Neural cell (in vitro differentiated cells): ENCODE measurements around the gene CISD3.

Experiments used
- POLR2AphosphoS5 ChIP-seq: IDR thresholded peaks from 2 replicates; pipeline ENCODE4 v1.6.1; 2012
- TAF1 ChIP-seq: IDR thresholded peaks from 2 replicates; pipeline ENCODE4 v1.6.1; 2012; ENCODE audit warnings: low read depth

DNA sequence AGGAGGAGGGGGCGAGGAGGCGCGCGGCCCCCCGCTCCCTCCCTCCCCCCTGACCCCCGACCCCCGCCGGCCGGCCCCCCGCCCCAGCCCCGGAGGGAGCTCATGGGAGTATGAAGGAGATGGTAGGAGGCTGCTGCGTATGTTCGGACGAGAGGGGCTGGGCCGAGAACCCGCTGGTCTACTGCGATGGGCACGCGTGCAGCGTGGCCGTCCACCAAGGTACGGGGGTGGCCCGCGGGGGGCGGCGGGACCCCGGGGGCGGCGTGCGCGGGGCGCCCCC, 24.7 kb upstream of the CISD3 start:
- TF ChIP-seq POLR2AphosphoS5, result no peak
- no peak for TF ChIP-seq TAF1
